Measurements from ENCODE around the gene TMEM178B.
"Not testable (repeated sequence)": the region's sequence is repeated elsewhere in the genome, so short reads cannot be mapped to it uniquely, and the experiment has no call there.

TMEM178B gene

GRCh38 chr7:141073641-141074161, at the start of gene TMEM178B:
Gene TMEM178B (plus strand): TSS chr7:141074064.
- FAIRE-seq, result no peak

DNA sequence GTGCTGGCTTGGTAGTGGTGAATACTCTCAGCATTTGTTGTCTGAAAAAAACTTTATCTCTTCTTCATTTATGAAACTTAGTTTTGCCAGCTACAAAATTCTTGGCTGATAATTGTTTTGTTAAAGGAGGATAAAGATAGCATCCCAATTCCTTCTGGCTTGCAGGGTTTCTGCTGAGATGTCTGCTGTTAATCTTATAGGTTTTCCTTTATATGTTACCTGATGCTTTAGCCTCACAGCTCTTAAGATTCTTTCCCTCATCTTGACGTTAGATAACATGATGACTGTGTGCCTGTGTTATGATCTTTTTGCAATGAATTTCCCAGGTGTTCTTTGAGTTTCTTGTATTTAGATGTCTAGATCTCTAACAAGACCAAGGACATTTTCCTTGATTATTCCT, 49.2 kb upstream of the TMEM178B start:
- no peak for FAIRE-seq

GRCh38 chr7:141027043-141027442, 46.8 kb upstream of the TMEM178B start:
- no peak for FAIRE-seq

GRCh38 chr7:141028767-141029166, 45.1 kb upstream of the TMEM178B start:
- no peak for FAIRE-seq

GRCh38 chr7:141032539-141033323, 41.1 kb upstream of the TMEM178B start:
- FAIRE-seq, result not testable (repeated sequence)

GRCh38 chr7:141038100-141038499, 35.8 kb upstream of the TMEM178B start:
- not testable (repeated sequence) for FAIRE-seq

GRCh38 chr7:141039376-141039775, 34.5 kb upstream of the TMEM178B start:
- no peak for FAIRE-seq

DNA sequence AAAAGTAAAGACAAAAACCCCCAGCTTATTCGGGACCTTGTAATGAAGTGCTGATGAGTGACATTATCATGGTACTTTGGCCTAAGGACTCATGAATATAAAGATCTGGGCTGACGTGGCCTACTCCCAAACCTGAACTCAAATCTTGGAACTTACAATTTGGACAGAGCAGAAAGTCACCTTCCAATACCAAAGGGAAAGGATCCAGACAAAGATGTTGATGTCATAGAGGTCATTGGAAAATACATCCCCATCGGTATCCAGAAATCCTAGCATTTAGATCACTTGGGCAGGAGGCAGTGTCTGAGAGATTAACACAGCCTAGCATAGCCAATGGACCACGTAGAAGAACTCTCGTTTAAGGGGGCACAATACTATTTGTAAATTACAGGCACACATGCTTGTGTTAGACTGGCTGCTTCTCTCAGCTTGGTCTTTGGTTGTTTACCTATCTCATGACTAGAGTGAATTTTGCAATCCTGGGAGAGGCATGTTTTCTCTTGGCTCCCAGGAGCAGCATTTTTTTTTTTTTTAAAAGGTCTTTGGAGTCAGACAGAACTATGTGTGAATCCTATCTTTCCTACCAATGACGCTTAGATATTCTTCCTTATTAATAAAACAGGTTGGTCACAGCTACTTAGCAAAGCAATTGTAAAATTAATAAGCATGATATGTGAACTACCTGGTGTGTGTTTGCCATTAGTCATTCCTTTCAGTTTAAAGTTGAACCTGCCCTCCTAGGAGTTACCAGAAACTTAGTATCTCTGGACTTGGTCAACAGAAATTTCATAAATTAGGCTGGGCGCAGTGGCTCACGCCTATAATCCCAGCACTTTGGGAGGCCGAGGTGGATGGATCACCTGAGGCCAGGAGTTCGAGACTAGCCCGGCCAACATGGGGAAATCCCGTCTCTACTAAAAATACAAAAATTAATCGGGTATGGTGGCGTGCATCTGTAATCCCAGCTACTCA, 31.4 kb upstream of the TMEM178B start:
- FAIRE-seq, result no peak

- no peak for FAIRE-seq
Observed at GRCh38 chr7:141043616-141044015, 30.2 kb upstream of the TMEM178B start.

GRCh38 chr7:141045126-141045841, 28.6 kb upstream of the TMEM178B start:
- FAIRE-seq, result no peak

DNA sequence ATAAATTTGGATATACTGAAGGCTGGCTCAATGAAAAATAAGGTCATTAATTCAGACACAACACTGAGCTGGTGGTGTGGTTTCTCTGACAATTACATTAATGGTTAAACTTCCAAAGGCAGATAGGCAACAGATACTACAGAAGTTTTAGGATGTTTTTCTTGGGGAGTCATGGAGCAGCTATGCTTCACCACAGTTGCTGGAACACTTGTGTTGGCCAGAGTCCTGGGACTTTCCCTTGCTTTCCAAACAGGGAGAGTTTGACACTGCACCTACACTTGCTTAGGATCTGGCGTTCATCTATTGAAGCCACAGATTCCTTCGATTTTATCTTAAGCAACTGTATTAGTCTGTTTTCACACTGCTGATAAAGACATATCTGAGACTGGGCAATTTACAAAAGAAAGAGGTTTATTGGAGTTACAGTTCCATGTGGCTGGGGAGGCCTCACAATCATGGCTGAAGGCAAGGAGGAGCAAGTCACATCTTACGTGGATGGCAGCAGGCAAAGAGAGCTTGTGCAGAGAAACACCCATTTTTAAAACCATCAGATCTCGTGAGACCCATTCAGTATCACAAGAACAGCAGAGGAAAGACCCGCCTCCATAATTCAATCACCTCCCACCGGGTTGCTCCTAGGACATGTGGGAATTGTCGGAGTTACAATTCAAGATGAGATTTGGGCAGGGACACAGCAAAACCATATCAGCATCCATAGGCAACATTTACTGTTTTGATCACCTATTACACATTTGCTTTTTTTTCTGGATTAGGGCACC, 27.8 kb upstream of the TMEM178B start:
- FAIRE-seq, result no peak

DNA sequence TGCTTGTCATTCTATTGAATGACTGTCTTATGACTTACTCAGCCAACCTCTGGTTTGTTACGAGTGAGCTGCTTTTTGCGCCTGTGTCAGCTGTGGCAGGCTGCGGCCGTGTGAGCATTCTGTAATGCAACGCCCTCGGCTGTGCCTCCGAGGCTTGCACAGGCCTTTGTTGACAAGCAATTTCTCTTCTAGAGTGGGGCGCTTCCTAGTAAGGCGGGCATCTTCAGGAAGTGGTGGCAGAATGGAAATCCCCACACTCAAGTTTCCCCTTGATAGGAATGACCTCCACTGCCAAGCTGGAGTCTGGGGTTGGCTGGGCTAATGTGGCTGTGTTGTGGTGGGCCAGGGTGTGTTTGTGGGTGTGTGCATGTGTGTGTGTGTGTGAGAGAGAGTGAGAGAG, 20.2 kb upstream of the TMEM178B start:
- FAIRE-seq, result no peak

- FAIRE-seq, result no peak
Observed at GRCh38 chr7:141055146-141055545, 18.7 kb upstream of the TMEM178B start.

DNA sequence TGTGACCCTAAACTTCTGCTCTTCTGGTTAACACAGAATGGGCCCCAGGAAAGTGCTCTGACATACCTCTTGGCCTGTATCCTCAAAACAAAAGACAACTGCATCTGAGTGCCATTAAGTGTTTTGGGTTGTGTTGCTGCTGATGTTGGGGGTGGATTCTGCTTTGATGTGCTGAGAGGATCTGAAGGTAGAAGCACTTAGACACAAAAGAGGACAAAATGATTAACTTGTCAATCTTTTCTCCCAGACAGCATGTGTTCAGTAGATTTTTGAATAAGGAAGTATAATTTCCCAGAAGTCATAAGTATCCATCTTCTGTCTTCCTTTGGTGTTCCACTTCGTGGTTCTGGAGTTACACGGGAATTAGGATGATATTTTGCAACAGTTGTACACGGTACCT, 16.1 kb upstream of the TMEM178B start:
- FAIRE-seq, result no peak

- not testable (repeated sequence) for FAIRE-seq
Observed at GRCh38 chr7:141067856-141068255, 6.0 kb upstream of the TMEM178B start.

GRCh38 chr7:141071260-141071854, 2.5 kb upstream of the TMEM178B start:
- no peak for FAIRE-seq

DNA sequence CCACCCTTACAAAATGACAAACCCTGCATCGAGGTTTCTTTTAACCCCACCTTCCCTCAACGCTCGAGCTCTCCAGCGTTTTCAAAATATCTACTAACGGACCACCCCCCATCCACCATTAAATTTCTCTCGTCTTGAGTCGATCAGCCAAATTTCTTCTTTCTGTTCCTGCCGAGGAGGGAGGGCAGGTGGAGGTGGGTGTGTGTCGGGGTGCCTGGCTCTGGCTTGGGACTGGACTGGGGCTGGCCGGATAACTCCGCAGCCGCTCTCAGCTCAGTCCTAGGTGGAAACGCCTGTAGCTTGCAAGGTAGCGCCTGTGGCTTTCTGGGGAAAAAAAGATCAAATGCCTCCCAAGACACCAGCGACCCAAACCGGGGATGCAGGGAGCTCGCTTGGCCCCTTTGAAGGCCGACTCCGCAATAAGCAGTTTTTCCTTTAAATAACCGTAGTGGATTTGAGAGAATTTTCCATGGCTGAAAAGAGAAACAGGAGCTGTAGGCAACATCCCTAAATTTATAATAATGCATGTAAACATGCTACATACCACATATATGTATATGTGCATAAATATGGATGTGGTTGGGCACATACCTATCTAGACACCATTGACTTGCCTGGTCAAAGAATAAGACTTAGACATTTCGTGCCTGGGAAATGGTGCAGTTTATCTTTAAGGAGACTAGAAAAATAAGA, 1.9 kb upstream of the TMEM178B start:
- no peak for FAIRE-seq

DNA sequence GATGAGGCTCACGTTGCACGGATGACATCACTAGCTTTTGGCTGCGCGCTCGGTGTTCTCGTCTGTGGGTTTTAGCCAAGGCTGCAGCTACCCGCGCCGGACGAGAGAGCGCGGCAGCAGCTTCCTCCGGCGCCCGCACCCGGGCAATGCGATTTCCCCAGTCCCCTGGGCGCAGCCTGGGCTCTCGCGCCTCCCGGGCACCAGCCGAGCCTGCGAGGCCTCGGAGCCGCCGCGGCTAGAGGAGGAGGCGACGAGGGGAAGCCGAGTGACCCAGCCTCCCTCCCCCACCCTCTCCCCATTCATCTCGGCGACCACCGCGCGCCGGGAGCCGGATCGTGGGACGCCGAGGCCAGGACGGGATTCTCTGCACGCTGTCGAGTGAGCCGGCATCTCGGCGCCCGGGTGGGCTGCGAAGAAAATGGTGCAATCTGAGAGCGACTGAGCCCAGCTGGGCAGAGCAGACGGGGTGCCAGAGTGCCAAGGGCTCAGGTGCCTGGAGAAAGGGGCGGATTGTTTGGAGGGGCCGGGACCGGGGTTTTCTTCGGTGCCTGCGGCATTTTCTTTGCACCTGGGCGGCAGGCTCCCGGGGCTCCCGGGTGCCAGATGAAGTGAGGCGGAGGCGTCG, 1.2 kb upstream of the TMEM178B start:
- no peak for FAIRE-seq

GRCh38 chr7:141073173-141073640, 657 bp upstream of the TMEM178B start:
- no peak for FAIRE-seq

Data from endometrium (tissue), 2 donors.